K562 (cell line): ENCODE measurements around the gene TNFRSF6B. TPM values are rescaled to one million over a fixed set of nuclear protein-coding genes. Genes with fewer than 3 reads are reported as not detected.
A peak's percentile ranks its signal among the peaks of the same experiment; 100 is the strongest.

Source experiments
- CBX1 ChIP-seq: sonication (generic); IDR thresholded peaks from 2 replicates; pipeline ENCODE4 v1.6.1; 2016; ENCODE audit warnings: antibody characterized with exemption, low read depth, mild to moderate bottlenecking
- DDX20 ChIP-seq: fragments of 450-650 bp; IDR thresholded peaks from 2 replicates; pipeline ENCODE4 v1.6.1; 2016; ENCODE audit warnings: missing genetic modification characterization, low read depth, mild to moderate bottlenecking, missing compliant biosample characterization, moderate library complexity
- E2F3 ChIP-seq: fragments of 250-450 bp; sonication (Bioruptor Pico); IDR thresholded peaks from 2 replicates; pipeline ENCODE4 v1.4.0; 2020; ENCODE audit warnings: mild to moderate bottlenecking
- ESRRA ChIP-seq: fragments of 450-650 bp; IDR thresholded peaks from 2 replicates; pipeline ENCODE4 v1.6.1; 2014; ENCODE audit warnings: low read depth, mild to moderate bottlenecking, moderate library complexity, borderline replicate concordance
- FOXJ3 ChIP-seq: sonication (generic); formaldehyde crosslinking; IDR thresholded peaks from 2 replicates; pipeline ENCODE4 v1.4.0; 2020; ENCODE audit warnings: mild to moderate bottlenecking, missing genetic modification reagents
- FOXP1 ChIP-seq: sonication (generic); formaldehyde crosslinking; IDR thresholded peaks from 2 replicates; pipeline ENCODE4 v1.8.0; 2022; ENCODE audit warnings: mild to moderate bottlenecking, missing genetic modification reagents
- GABPB1 ChIP-seq: sonication (generic); formaldehyde crosslinking; IDR thresholded peaks from 2 replicates; pipeline ENCODE4 v1.8.0; 2022; ENCODE audit warnings: mild to moderate bottlenecking, missing genetic modification reagents
- MAX ChIP-seq: sonication (generic); formaldehyde crosslinking; IDR thresholded peaks from 2 replicates; pipeline ENCODE4 v1.9.0; 2022; ENCODE audit warnings: mild to moderate bottlenecking, missing genetic modification reagents
- MCM5 ChIP-seq: fragments of 450-650 bp; IDR thresholded peaks from 2 replicates; pipeline ENCODE4 v1.6.1; 2016; ENCODE audit warnings: low read depth
- NR2F6 ChIP-seq: fragments of 450-650 bp; formaldehyde crosslinking; IDR thresholded peaks from 2 replicates; pipeline ENCODE4 v1.4.0; 2020; ENCODE audit warnings: mild to moderate bottlenecking
- PRPF4 ChIP-seq: fragments of 200-400 bp; formaldehyde crosslinking; IDR thresholded peaks from one replicate; pipeline ENCODE4 v1.6.1; 2017; ENCODE audit warnings: low read length, low read depth, mild to moderate bottlenecking; ENCODE audit not compliant: insufficient read depth, poor library complexity, severe bottlenecking
- SP1 ChIP-seq: sonication (generic); formaldehyde crosslinking; IDR thresholded peaks from 2 replicates; pipeline ENCODE4 v1.8.1; 2022; ENCODE audit warnings: mild to moderate bottlenecking, missing genetic modification reagents
- USF1 ChIP-seq: sonication (generic); formaldehyde crosslinking; IDR thresholded peaks from 2 replicates; pipeline ENCODE4 v1.9.0; 2022; ENCODE audit warnings: mild to moderate bottlenecking, missing genetic modification reagents
- VEZF1 ChIP-seq: fragments of 200-800 bp; sonication (Bioruptor generic); IDR thresholded peaks from 2 replicates; pipeline ENCODE4 v1.6.1; 2017; ENCODE audit warnings: missing genetic modification characterization, missing compliant biosample characterization
- ZNF143 ChIP-seq: sonication (generic); formaldehyde crosslinking; IDR thresholded peaks from 2 replicates; pipeline ENCODE4 v1.9.0; 2022; ENCODE audit warnings: mild to moderate bottlenecking, missing genetic modification reagents
- ZNF174 ChIP-seq: fragments of 250-450 bp; sonication (Bioruptor Pico); IDR thresholded peaks from 2 replicates; pipeline ENCODE4 v1.4.0; 2020; ENCODE audit warnings: mild to moderate bottlenecking
- ZNF24 ChIP-seq: fragments of 450-650 bp; IDR thresholded peaks from 2 replicates; pipeline ENCODE4 v1.6.1; 2016
- ZNF316 ChIP-seq: fragments of 450-650 bp; IDR thresholded peaks from 2 replicates; pipeline ENCODE4 v1.6.1; 2016
- ZNF395 ChIP-seq: fragments of 200-800 bp; sonication (Bioruptor generic); IDR thresholded peaks from 2 replicates; pipeline ENCODE4 v1.6.1; 2017; ENCODE audit warnings: missing genetic modification characterization, missing compliant biosample characterization
- polyA plus RNA-seq, 8 experiments: library from polyadenylated mRNA; depleted of rRNA in 4 of 8; stranded (reverse) in 5 of 8; unstranded in 3 of 8; fragments of >200 nt; fragmentation: Nextera tagmentation in 2 of 8; fragmentation: Illumina TruSeq in 1 of 8; extraction: Ambion mirVana in 2 of 8; extraction: Trizol in 1 of 8; gene quantifications; 2 replicates each; pipeline versions ENCODE4 v1.2.1 to v1.2.3, GENCODE V29; 2011 to 2014; ENCODE audit warnings: inconsistent platforms in 1 of 8, missing spikeins in 1 of 8
- total RNA-seq, 7 experiments: library from RNA; depleted of rRNA in 6 of 7; stranded (reverse); fragments of >200 nt in 6 of 7; fragmentation: Illumina TruSeq in 2 of 7; extraction: Trizol in 2 of 7; gene quantifications; 2 replicates each; pipeline versions ENCODE4 v1.2.1 to v1.2.3, GENCODE V29; 2011 to 2021; ENCODE audit warnings: low replicate concordance in 1 of 7
- TF ChIP-seq, protein P1 (sequence below): sonication (generic); formaldehyde crosslinking; IDR thresholded peaks from 2 replicates; pipeline ENCODE4 v1.8.0; 2023; ENCODE audit warnings: missing genetic modification reagents, mild to moderate bottlenecking, borderline replicate concordance

Gene TNFRSF6B
- total and polyA plus RNA-seq, 9 of the 15 experiments (the other 6 are each of a cell fraction or from before 2014, with no cell fraction given), result 0.10 to 3.5 (median 0.32) TPM; not detected in 6

DNA sequence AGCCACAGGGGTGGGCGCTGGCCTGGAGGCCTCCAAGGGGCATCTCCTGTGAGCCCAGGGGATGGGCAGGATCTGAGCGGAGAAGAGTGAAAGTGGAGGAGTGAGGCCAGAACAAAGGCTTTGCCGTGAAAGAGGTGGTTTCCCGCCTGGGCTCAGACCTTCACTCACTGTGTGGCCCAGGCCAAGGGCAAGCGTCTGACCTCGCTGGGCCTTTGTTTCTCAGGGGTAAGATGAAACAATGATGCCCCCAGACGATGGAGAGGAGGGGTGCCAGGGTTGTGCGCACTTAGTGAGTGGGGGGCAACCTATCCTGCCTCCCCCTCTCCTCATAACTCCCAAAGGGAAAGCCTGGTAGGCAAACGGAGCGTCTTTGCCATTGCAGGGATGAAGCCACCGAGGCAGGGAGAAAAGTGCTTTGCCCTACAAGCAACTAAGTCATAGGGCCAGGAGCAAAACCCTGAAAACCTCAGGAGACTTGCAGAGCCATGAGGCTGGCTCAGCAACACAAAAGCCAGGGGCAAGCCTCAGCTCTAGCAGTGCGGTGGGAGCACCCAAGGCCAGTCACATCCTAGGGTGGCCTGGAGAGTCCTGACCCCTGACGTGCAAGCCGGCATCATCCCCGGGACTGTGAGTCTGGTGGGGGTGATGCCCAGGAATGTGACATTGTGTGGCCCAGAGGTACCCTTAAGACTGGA, 42.3 kb upstream of the TNFRSF6B start (continued):
- TF ChIP-seq FOXP1 (no peak), ZNF174 (no peak), NR2F6 (CRISPR knock-in tag) (no peak), USF1 (CRISPR knock-in tag) (0 out of 2 replicates have a peak, but pooled peaks have one; percentile 19), DDX20 (tag) (no peak), MCM5 (no peak), VEZF1 (no peak), ZNF24 (no peak), ZNF143 (no peak), GABPB1 (0 out of 2 replicates have a peak, but pooled peaks have one; percentile 8), ZNF316 (no peak), MAX (peak; percentile 41; the same call in 1 of the 2 replicates), PRPF4 (no peak), CBX1 (no peak), E2F3 (CRISPR knock-in tag) (no peak), SP1 (0 out of 2 replicates have a peak, but pooled peaks have one; percentile 3), FOXJ3 (no peak), ESRRA (no peak), ZNF395 (CRISPR knock-in tag) (0 out of 2 replicates have a peak, but pooled peaks have one; percentile 43)
- TF ChIP-seq, protein P1, sequence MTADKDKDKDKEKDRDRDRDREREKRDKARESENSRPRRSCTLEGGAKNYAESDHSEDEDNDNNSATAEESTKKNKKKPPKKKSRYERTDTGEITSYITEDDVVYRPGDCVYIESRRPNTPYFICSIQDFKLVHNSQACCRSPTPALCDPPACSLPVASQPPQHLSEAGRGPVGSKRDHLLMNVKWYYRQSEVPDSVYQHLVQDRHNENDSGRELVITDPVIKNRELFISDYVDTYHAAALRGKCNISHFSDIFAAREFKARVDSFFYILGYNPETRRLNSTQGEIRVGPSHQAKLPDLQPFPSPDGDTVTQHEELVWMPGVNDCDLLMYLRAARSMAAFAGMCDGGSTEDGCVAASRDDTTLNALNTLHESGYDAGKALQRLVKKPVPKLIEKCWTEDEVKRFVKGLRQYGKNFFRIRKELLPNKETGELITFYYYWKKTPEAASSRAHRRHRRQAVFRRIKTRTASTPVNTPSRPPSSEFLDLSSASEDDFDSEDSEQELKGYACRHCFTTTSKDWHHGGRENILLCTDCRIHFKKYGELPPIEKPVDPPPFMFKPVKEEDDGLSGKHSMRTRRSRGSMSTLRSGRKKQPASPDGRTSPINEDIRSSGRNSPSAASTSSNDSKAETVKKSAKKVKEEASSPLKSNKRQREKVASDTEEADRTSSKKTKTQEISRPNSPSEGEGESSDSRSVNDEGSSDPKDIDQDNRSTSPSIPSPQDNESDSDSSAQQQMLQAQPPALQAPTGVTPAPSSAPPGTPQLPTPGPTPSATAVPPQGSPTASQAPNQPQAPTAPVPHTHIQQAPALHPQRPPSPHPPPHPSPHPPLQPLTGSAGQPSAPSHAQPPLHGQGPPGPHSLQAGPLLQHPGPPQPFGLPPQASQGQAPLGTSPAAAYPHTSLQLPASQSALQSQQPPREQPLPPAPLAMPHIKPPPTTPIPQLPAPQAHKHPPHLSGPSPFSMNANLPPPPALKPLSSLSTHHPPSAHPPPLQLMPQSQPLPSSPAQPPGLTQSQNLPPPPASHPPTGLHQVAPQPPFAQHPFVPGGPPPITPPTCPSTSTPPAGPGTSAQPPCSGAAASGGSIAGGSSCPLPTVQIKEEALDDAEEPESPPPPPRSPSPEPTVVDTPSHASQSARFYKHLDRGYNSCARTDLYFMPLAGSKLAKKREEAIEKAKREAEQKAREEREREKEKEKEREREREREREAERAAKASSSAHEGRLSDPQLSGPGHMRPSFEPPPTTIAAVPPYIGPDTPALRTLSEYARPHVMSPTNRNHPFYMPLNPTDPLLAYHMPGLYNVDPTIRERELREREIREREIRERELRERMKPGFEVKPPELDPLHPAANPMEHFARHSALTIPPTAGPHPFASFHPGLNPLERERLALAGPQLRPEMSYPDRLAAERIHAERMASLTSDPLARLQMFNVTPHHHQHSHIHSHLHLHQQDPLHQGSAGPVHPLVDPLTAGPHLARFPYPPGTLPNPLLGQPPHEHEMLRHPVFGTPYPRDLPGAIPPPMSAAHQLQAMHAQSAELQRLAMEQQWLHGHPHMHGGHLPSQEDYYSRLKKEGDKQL (CRISPR knock-in tag), result no peak
